HG03196 (cell line): ENCODE measurements around the gene KLHL35.

Experiments
- ATAC-seq: cut with Tn5 transposase; IDR thresholded peaks from one replicate; pipeline ENCODE4 v1.9.1; 2021; ENCODE audit not compliant: unreplicated experiment

Gene KLHL35

GRCh38 chr11:75442161-75442885 is 9.3 kb upstream of the KLHL35 start:
- ATAC-seq, result no peak

- no peak for ATAC-seq
Measured at GRCh38 chr11:75441804-75442132, 8.8 kb upstream of the KLHL35 start.

GRCh38 chr11:75440960-75441803 is 8.2 kb upstream of the KLHL35 start:
- ATAC-seq, result no peak

- ATAC-seq, result no peak
Measured at GRCh38 chr11:75439495-75440120, 6.6 kb upstream of the KLHL35 start.

- ATAC-seq, result no peak
Measured at GRCh38 chr11:75439026-75439425, 6.0 kb upstream of the KLHL35 start.

- ATAC-seq, result no peak
Measured at GRCh38 chr11:75437966-75438659, 5.1 kb upstream of the KLHL35 start.

GRCh38 chr11:75436806-75437205 is 3.8 kb upstream of the KLHL35 start:
- no peak for ATAC-seq

GRCh38 chr11:75435571-75435925 is 2.5 kb upstream of the KLHL35 start:
- ATAC-seq, result no peak

GRCh38 chr11:75434886-75435570 is 2.0 kb upstream of the KLHL35 start:
- no peak for ATAC-seq

GRCh38 chr11:75434051-75434450 is 1.0 kb upstream of the KLHL35 start:
- ATAC-seq, result no peak

- ATAC-seq, result no peak
Measured at GRCh38 chr11:75433443-75433842, 440 bp upstream of the KLHL35 start.

- no peak for ATAC-seq
Measured at GRCh38 chr11:75431533-75432525, 1.2 kb downstream of the KLHL35 start.

GRCh38 chr11:75430714-75431532 is 2.1 kb downstream of the KLHL35 start:
- ATAC-seq, result no peak

GRCh38 chr11:75429902-75430713 is 2.9 kb downstream of the KLHL35 start:
- no peak for ATAC-seq

- ATAC-seq, result no peak
Measured at GRCh38 chr11:75429641-75429901, 3.4 kb downstream of the KLHL35 start.

- ATAC-seq, result no peak
Measured at GRCh38 chr11:75428989-75429640, 3.9 kb downstream of the KLHL35 start.

- ATAC-seq, result no peak
Measured at GRCh38 chr11:75428281-75428724, 4.7 kb downstream of the KLHL35 start.

- no peak for ATAC-seq
Measured at GRCh38 chr11:75427181-75427580, 5.8 kb downstream of the KLHL35 start.
